OCI-LY7 (cell line): ENCODE data around the gene TMEM39A. TPM values are rescaled to one million over a fixed set of nuclear protein-coding genes. Genes with fewer than 3 reads are reported as not detected.

ENCODE experiments used
- BruUV-seq: library from RNA; stranded (reverse); fragments of 400-500 nt; replicated peaks from 2 replicates; lab custom pipeline; 2021; lab: Mats Ljungman, UMichigan
- CTCF ChIA-PET: fragments of 300-600 bp; sonication (Branson Sonifier 250); formaldehyde crosslinking; loops from one replicate; lab custom pipeline; 2022; ENCODE audit warnings: antibody characterized with exemption; ENCODE audit not compliant: unreplicated experiment; lab: Charles Lee
- POLR2A ChIA-PET: fragments of 300-600 bp; sonication (Branson Sonifier 250); formaldehyde crosslinking; loops from one replicate; lab custom pipeline; 2022; ENCODE audit warnings: antibody characterized with exemption; lab: Charles Lee
- DNase-seq: peaks from one replicate; pipeline ENCODE4 v3.0.0-alpha.2; 2015; ENCODE audit warnings: low spot score
- H2AFZ ChIP-seq: fragments of 200-600 bp; sonication (generic), shearing (Covaris generic); 2 replicates; pipeline ENCODE4 v1.6.1; 2014; ENCODE audit warnings: mild to moderate bottlenecking, antibody characterized with exemption, low read length, moderate library complexity
- H3K27ac ChIP-seq: fragments of 200-600 bp; sonication (generic); 2 replicates; pipeline ENCODE4 v1.5.1; 2014; ENCODE audit warnings: mixed run types, low read depth, mild to moderate bottlenecking, moderate library complexity, low read length, inconsistent platforms; ENCODE audit not compliant: poor library complexity, severe bottlenecking
- H3K36me3 ChIP-seq: fragments of 200-600 bp; sonication (generic); 2 replicates; pipeline ENCODE4 v1.6.1; 2014; ENCODE audit warnings: mild to moderate bottlenecking, antibody characterized with exemption, low read length, moderate library complexity, mixed read lengths; ENCODE audit not compliant: insufficient read depth
- H3K4me1 ChIP-seq: fragments of 200-600 bp; sonication (generic); 2 replicates; pipeline ENCODE4 v1.5.1; 2014; ENCODE audit warnings: mild to moderate bottlenecking, low read length; ENCODE audit not compliant: insufficient read depth, poor library complexity, severe bottlenecking
- H3K4me2 ChIP-seq: fragments of 200-600 bp; sonication (generic); 2 replicates; pipeline ENCODE4 v1.6.1; 2014; ENCODE audit warnings: mild to moderate bottlenecking, low read length
- H3K4me3 ChIP-seq: fragments of 200-600 bp; sonication (generic); 2 replicates; pipeline ENCODE4 v1.5.1; 2014; ENCODE audit warnings: mild to moderate bottlenecking, low read depth, low read length; ENCODE audit not compliant: poor library complexity, severe bottlenecking
- H3K79me2 ChIP-seq: fragments of 200-600 bp; sonication (generic); 2 replicates; pipeline ENCODE4 v1.6.1; 2016; ENCODE audit warnings: low read depth, mild to moderate bottlenecking, low read length, moderate library complexity, mixed read lengths; ENCODE audit not compliant: insufficient read depth
- H3K9me2 ChIP-seq: fragments of 200-600 bp; sonication (generic); 2 replicates; pipeline ENCODE4 v1.6.1; 2016; ENCODE audit warnings: mild to moderate bottlenecking, low read length, mixed read lengths; ENCODE audit not compliant: insufficient read depth
- H3K9me3 ChIP-seq: fragments of 200-600 bp; sonication (generic); 2 replicates; pipeline ENCODE4 v1.6.1; 2014; ENCODE audit warnings: mild to moderate bottlenecking, mixed run types, low read length, mixed read lengths
- H4K20me1 ChIP-seq: fragments of 200-600 bp; sonication (generic); 2 replicates; pipeline ENCODE4 v1.6.1; 2014; ENCODE audit warnings: mild to moderate bottlenecking, antibody characterized with exemption, low read length, moderate library complexity, mixed read lengths; ENCODE audit not compliant: insufficient read depth
- EZH2phosphoT487 ChIP-seq: fragments of 200-600 bp; sonication (generic); IDR thresholded peaks from 2 replicates; pipeline ENCODE4 v1.6.1; 2018; ENCODE audit warnings: low read depth, borderline replicate concordance, mild to moderate bottlenecking, mixed run types, antibody characterized with exemption, low read length, moderate library complexity, mixed read lengths
- intact Hi-C: fragments of 100-400 bp; cut with micrococcal nuclease; formaldehyde crosslinking; loops from one replicate; pipeline ENCODE4 v1.10.0; 2022; ENCODE audit not compliant: unreplicated experiment
- total RNA-seq, 2 experiments: library from RNA; depleted of rRNA in 1 of 2; stranded (reverse); fragments of >200 nt in 1 of 2; shearing (Covaris generic) in 1 of 2; gene quantifications; 2 replicates each; pipeline ENCODE4 v1.2.3, GENCODE V29; 2014 to 2022
- TF ChIP-seq, protein P1 (sequence below): fragments of 200-600 bp; sonication (generic); conservative IDR thresholded peaks from 2 replicates; pipeline ENCODE4 v1.5.1; 2014; ENCODE audit warnings: mild to moderate bottlenecking, antibody characterized with exemption, low read length, moderate library complexity, mixed read lengths

Gene TMEM39A
- total RNA-seq, 2 experiments from 2014 or later, result 35.3 to 42.8 TPM

DNA sequence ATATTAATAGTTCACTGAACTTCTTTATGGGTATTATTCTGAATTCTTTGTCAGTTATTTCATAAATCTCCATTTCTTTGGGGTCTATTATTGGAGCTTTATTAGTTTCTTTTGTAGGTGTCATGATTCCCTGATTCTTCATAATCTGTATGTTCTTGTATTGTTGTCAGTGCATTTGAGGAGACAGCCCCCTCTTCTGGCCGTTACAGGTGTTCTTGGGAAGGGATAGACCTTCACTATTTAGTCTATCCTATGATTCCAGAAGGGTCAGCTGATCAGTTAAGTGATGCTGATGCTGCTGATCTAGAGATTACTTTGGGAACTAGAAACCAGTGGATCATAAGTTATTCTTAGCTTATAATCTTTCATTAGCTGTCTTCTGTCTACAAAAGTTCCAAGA lies 34.9 kb downstream of the TMEM39A start:
- TF ChIP-seq, protein P1, sequence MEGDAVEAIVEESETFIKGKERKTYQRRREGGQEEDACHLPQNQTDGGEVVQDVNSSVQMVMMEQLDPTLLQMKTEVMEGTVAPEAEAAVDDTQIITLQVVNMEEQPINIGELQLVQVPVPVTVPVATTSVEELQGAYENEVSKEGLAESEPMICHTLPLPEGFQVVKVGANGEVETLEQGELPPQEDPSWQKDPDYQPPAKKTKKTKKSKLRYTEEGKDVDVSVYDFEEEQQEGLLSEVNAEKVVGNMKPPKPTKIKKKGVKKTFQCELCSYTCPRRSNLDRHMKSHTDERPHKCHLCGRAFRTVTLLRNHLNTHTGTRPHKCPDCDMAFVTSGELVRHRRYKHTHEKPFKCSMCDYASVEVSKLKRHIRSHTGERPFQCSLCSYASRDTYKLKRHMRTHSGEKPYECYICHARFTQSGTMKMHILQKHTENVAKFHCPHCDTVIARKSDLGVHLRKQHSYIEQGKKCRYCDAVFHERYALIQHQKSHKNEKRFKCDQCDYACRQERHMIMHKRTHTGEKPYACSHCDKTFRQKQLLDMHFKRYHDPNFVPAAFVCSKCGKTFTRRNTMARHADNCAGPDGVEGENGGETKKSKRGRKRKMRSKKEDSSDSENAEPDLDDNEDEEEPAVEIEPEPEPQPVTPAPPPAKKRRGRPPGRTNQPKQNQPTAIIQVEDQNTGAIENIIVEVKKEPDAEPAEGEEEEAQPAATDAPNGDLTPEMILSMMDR, result peak; percentile 69
- TF ChIP-seq EZH2phosphoT487, result no peak
- CTCF ChIA-PET, result no interaction called here
- BruUV-seq, result no TSS peak
- Histone ChIP-seq H3K9me3 (peaks cover 25% of the 10 kb centered on the region; the same call in 1 of the 2 replicates), H3K27ac (no peak overlapping the region), H3K4me2 (no peak overlapping the region), H3K4me1 (no peaks in the 10 kb centered on the region), H4K20me1 (no peaks in the 10 kb centered on the region), H3K9me2 (no peaks in the 10 kb centered on the region), H3K79me2 (no peaks in the 10 kb centered on the region), H2AFZ (no peak overlapping the region), H3K4me3 (no peak overlapping the region), H3K36me3 (peaks cover 60% of the 10 kb centered on the region)
- POLR2A ChIA-PET, result interaction anchor here (0.6 kb wide), 1 partner anchor 19 kb away, joined by 3 read pairs; no protein-coding TSS in a partner anchor
- intact Hi-C loops, result loop anchor here (1.0 kb wide), 1 partner anchor 153 kb away; no protein-coding TSS in a partner anchor
- DNase-seq, result peak; percentile 26

DNA sequence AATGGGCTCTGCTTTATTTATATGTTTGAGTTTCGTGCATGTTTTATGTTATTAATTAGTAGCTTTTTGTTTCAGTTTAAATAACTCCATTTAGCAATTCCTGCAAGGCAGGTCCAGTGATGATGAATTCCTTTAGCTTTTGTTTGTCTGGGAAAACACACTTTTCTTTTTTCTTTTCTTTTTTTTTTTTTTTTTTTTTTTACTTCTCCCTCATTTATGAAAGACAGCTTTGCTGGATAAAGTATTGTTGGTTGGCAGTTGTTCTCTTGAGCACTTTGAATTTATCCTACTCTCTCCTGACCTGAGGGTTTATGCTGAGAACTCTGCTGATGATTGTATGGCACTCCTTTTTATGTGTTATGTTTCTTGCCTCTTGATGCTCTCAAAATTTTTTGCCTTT lies 35.7 kb downstream of the TMEM39A start:
- intact Hi-C loops, result loop anchor here (1.0 kb wide), 1 partner anchor 152 kb away; no protein-coding TSS in a partner anchor
- Histone ChIP-seq H3K27ac (no peak overlapping the region), H3K9me2 (no peaks in the 10 kb centered on the region), H3K79me2 (no peaks in the 10 kb centered on the region), H4K20me1 (no peaks in the 10 kb centered on the region), H3K9me3 (peaks cover 25% of the 10 kb centered on the region; the same call in 1 of the 2 replicates), H3K4me2 (no peak overlapping the region), H3K4me3 (no peak overlapping the region), H3K4me1 (no peaks in the 10 kb centered on the region), H2AFZ (no peak overlapping the region), H3K36me3 (peaks cover 51% of the 10 kb centered on the region)
- DNase-seq, result no peak
- POLR2A ChIA-PET, result interaction anchor here (0.6 kb wide), 1 partner anchor 8 kb away, joined by 3 read pairs; no protein-coding TSS in a partner anchor
- CTCF ChIA-PET, result no interaction called here
- no peak for TF ChIP-seq EZH2phosphoT487
- TF ChIP-seq, protein P1, result no peak
- BruUV-seq, result TSS peak; percentile 25

DNA sequence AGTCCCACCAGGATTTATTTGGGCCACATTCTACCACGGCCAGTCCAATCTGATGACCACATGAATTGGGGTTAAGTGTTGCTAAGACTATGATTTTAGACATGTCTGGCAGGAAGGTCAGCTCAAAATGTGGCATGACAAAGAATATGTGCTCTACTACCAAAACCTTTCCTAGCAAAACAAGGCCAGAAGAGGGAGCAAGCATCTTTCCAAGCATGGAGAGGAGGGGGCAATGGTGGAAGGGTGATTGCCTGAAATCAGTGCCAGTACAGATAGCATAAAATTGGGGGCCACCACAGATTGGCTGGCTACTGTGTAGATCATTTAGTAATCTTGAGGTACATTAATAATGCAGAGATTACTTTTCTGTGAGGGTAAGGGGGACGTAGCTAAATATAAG lies 43.2 kb downstream of the TMEM39A start:
- Histone ChIP-seq H3K9me3 (no peaks in the 10 kb centered on the region), H3K4me2 (no peak overlapping the region), H3K9me2 (no peaks in the 10 kb centered on the region), H2AFZ (no peak overlapping the region), H3K27ac (no peak overlapping the region), H3K4me3 (no peak overlapping the region), H3K79me2 (no peaks in the 10 kb centered on the region), H4K20me1 (no peaks in the 10 kb centered on the region), H3K36me3 (no peaks in the 10 kb centered on the region), H3K4me1 (no peaks in the 10 kb centered on the region)
- ChIA-PET CTCF (no interaction called here), POLR2A (interaction anchor here (0.6 to 0.8 kb wide), 2 partner anchors 19 to 43 kb away, joined by 3 read pairs; no protein-coding TSS in a partner anchor)
- intact Hi-C loops, result no loop called here
- no peak for DNase-seq
- TF ChIP-seq, protein P1, result peak; percentile 42; the same call in 1 of the 2 replicates
- TF ChIP-seq EZH2phosphoT487, result no peak
- BruUV-seq, result no TSS peak
